Mesenchymal stem cell (in vitro differentiated cells and primary cell): ENCODE results near the gene ELMO1.

Experiments
- DNase-seq: peaks from one replicate; pipeline ENCODE4 v3.0.0-alpha.2; 2013
- H2AFZ ChIP-seq: one replicate; pipeline ENCODE4 v1.6.1; 2013; ENCODE audit warnings: low read depth, mild to moderate bottlenecking, control low read depth, inconsistent platforms, low read length, moderate library complexity
- H2AK5ac ChIP-seq: 2 replicates; pipeline ENCODE4 v1.6.1; 2013; ENCODE audit warnings: low read length, moderate library complexity, mild to moderate bottlenecking, inconsistent platforms; ENCODE audit not compliant: severe bottlenecking
- H2BK120ac ChIP-seq: one replicate; pipeline ENCODE4 v1.6.1; 2013; ENCODE audit warnings: low read depth, mild to moderate bottlenecking, inconsistent platforms, low read length, moderate library complexity
- H2BK12ac ChIP-seq, 2 experiments: one replicate each; pipeline ENCODE4 v1.6.1; 2013; ENCODE audit warnings: inconsistent platforms in 2 of 2, low read length in 2 of 2, mild to moderate bottlenecking in 2 of 2, moderate library complexity in 2 of 2, control low read depth in 1 of 2
- H2BK15ac ChIP-seq: one replicate; pipeline ENCODE4 v1.6.1; 2013; ENCODE audit warnings: mild to moderate bottlenecking, low read depth, inconsistent platforms; ENCODE audit not compliant: poor library complexity, severe bottlenecking
- H2BK5ac ChIP-seq: 2 replicates; pipeline ENCODE4 v1.6.1; 2013; ENCODE audit warnings: low read depth, mild to moderate bottlenecking, low read length, control low read depth, inconsistent platforms; ENCODE audit not compliant: poor library complexity, severe bottlenecking
- H3K14ac ChIP-seq, 2 experiments: one replicate each; pipeline ENCODE4 v1.6.1; 2013; ENCODE audit warnings: inconsistent platforms in 2 of 2, low read length in 2 of 2, control low read depth in 1 of 2, mild to moderate bottlenecking in 1 of 2, moderate library complexity in 1 of 2
- H3K18ac ChIP-seq, 2 experiments: one replicate each; pipeline ENCODE4 v1.6.1; 2013; ENCODE audit warnings: inconsistent platforms in 2 of 2, low read length in 2 of 2, control low read depth in 1 of 2, low read depth in 1 of 2, mild to moderate bottlenecking in 1 of 2
- H3K23ac ChIP-seq, 2 experiments: one replicate each; pipeline ENCODE4 v1.6.1; 2013; ENCODE audit warnings: inconsistent platforms in 2 of 2, low read length in 2 of 2, mild to moderate bottlenecking in 2 of 2, moderate library complexity in 2 of 2, control low read depth in 1 of 2
- H3K27ac ChIP-seq: 2 replicates; pipeline ENCODE4 v1.5.1; 2013; ENCODE audit warnings: mild to moderate bottlenecking, moderate library complexity, low read length, control low read depth, inconsistent platforms; ENCODE audit not compliant: poor library complexity, severe bottlenecking
- H3K27me3 ChIP-seq, 2 experiments: 2 replicates each; pipeline versions ENCODE4 v1.6.1 to v1.7.0; 2013; ENCODE audit warnings: low read length in 2 of 2, mild to moderate bottlenecking in 2 of 2, moderate library complexity in 2 of 2, control low read depth in 1 of 2, inconsistent platforms in 1 of 2; ENCODE audit not compliant: control insufficient read depth in 1 of 2, insufficient read depth in 1 of 2
- H3K36me3 ChIP-seq, 2 experiments: 2 replicates each; pipeline versions ENCODE4 v1.6.1 to v1.7.0; 2013; ENCODE audit warnings: low read length in 2 of 2, control low read depth in 1 of 2, inconsistent platforms in 1 of 2, low read depth in 1 of 2, mild to moderate bottlenecking in 1 of 2; ENCODE audit not compliant: insufficient read depth in 2 of 2, control insufficient read depth in 1 of 2
- H3K4ac ChIP-seq, 2 experiments: one replicate each; pipeline ENCODE4 v1.6.1; 2013; ENCODE audit warnings: inconsistent platforms in 2 of 2, low read length in 2 of 2, mild to moderate bottlenecking in 2 of 2, moderate library complexity in 2 of 2, control low read depth in 1 of 2, low read depth in 1 of 2
- H3K4me1 ChIP-seq: 2 replicates; pipeline ENCODE4 v1.6.1; 2013; ENCODE audit warnings: low read depth, low read length, control low read depth; ENCODE audit not compliant: control insufficient read depth, insufficient read depth
- H3K4me2 ChIP-seq: 2 replicates; pipeline ENCODE4 v1.6.1; 2013; ENCODE audit warnings: low read length, mild to moderate bottlenecking, inconsistent platforms; ENCODE audit not compliant: poor library complexity, severe bottlenecking
- H3K4me3 ChIP-seq, 2 experiments: 2 replicates each; pipeline versions ENCODE4 v1.5.1 to v1.7.0; 2013; ENCODE audit warnings: low read length in 2 of 2, mild to moderate bottlenecking in 2 of 2, control low read depth in 1 of 2, low read depth in 1 of 2; ENCODE audit not compliant: insufficient read depth in 1 of 2
- H3K79me1 ChIP-seq: replicated peaks from 2 replicates; pipeline ENCODE4 v1.6.1; 2013; ENCODE audit warnings: mild to moderate bottlenecking, control low read depth, low read length, inconsistent platforms; ENCODE audit not compliant: poor library complexity, severe bottlenecking
- H3K9ac ChIP-seq: 2 replicates; pipeline ENCODE4 v1.7.0; 2013; ENCODE audit warnings: mild to moderate bottlenecking, low read length, moderate library complexity
- H3K9me3 ChIP-seq: 2 replicates; pipeline ENCODE4 v1.7.0; 2013; ENCODE audit warnings: mild to moderate bottlenecking, low read length; ENCODE audit not compliant: control insufficient read depth
- H4K8ac ChIP-seq: one replicate; pipeline ENCODE4 v1.6.1; 2013; ENCODE audit warnings: inconsistent platforms, mild to moderate bottlenecking, low read length, moderate library complexity
- H4K91ac ChIP-seq: one replicate; pipeline ENCODE4 v1.6.1; 2013; ENCODE audit warnings: mild to moderate bottlenecking, low read length, inconsistent platforms
- WGBS: methylation state at CpG from one replicate; pipeline ENCODE4 v1.1.7; 2013; ENCODE audit warnings: mixed read lengths; 5-methylcytosine and 5-hydroxymethylcytosine counted together

Gene ELMO1

DNA sequence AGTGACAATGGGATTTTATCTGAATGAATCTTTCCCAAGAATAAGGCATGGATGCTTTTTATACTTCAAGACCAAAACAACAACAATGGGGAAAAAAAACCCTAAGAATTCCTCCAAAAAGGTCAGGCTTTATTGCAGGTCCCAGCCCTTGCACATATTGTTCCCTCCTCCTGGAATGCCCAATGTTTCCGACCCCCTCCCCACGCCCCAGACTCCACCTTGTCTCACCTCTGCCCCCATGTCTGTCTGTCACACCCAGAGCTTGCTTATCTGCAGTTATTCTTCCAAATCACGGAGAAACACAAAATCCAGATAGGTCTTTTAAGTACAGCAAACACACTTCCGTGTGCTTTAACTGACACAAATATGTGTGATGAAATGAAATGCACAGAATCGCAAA, 43.5 kb downstream of the ELMO1 start:
- Histone ChIP-seq H2AFZ (no peak overlapping the region), H3K79me1 (no peaks in the 10 kb centered on the region), H3K9me3 (no peaks in the 10 kb centered on the region), H3K27me3 (no peaks in the 10 kb centered on the region), H4K91ac (no peak overlapping the region), H3K4me1 (no peaks in the 10 kb centered on the region), H2BK12ac (no peak overlapping the region), H3K18ac (no peak overlapping the region), H3K23ac (no peak overlapping the region), H2AK5ac (no peak overlapping the region), H3K4ac (no peak overlapping the region), H4K8ac (no peak overlapping the region), H3K9ac (no peak overlapping the region), H3K27ac (no peak overlapping the region), H3K4me2 (no peak overlapping the region), H2BK15ac (no peak overlapping the region), H3K4me3 (no peak overlapping the region), H2BK5ac (no peak overlapping the region), H2BK120ac (no peak overlapping the region), H3K36me3 (no peaks in the 10 kb centered on the region), H3K14ac (no peak overlapping the region)
- DNase-seq, result no peak
- 88% methylated on average over 5 of the region's 5 CpGs for WGBS

DNA sequence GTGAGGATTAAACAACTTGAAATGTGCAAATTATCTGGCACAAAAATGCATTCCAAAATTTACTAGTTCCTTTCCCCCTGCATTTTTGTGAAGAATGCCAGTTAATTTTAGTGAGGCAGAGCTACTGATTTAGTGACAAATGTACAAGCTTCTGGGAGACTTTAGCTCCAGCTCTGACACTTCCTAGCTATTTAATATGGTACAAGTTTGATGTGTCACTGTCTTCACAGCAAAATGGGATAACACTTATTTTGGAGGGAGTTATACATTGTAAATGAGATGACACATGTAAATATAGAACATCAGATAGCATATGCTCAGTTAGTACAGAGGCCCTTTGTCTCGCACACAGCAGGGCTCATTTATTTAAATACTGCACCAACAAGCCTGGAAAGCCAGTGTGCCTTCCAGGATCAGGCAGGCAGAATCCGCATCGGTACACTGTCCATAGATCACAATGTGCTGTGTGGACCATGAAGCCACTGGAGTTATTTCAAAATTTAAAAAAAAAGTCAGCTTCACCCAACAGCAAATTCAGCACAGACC, 48.7 kb downstream of the ELMO1 start:
- no peak overlapping the region for H2BK5ac ChIP-seq
- H2BK12ac ChIP-seq, result no peak overlapping the region
- WGBS, result 82% methylated on average over 3 of the region's 3 CpGs

DNA sequence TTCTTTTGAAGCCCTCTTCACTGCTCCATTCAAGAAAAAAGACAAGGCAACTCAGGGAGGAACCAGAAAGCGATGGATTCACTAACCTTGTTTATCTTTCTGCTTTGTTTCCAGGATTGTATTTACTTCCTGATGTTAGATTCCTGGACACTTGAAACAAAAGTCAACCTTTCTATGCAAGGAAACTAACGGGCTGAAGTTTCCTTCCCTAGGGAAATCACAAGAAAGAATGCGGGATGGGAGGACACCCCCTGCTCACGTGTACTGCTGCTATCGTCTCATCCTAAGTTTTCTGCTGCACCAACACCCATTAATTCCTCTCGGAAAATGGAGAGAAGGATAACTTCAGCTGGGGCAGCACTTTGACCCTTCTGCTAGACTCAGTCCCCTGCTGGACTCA, 50.3 kb downstream of the ELMO1 start:
- no peak overlapping the region for H4K91ac ChIP-seq
- H3K4me3 ChIP-seq, result no peak overlapping the region

More for the DNA sequence above, 48.7 kb downstream of the ELMO1 start:
- H3K36me3 ChIP-seq, result no peaks in the 10 kb centered on the region
- no peaks in the 10 kb centered on the region for H3K27me3 ChIP-seq
- H3K9ac ChIP-seq, result no peak overlapping the region
- H3K4me2 ChIP-seq, result no peak overlapping the region
- no peak overlapping the region for H2BK120ac ChIP-seq
- no peak overlapping the region for H3K14ac ChIP-seq
- H3K9me3 ChIP-seq, result no peaks in the 10 kb centered on the region
- H2BK15ac ChIP-seq, result no peak overlapping the region
- H3K4me3 ChIP-seq, result no peak overlapping the region
- DNase-seq, result no peak
- H2AFZ ChIP-seq, result no peak overlapping the region
- H3K18ac ChIP-seq, result no peak overlapping the region
- no peak overlapping the region for H3K27ac ChIP-seq
- no peak overlapping the region for H3K4ac ChIP-seq
- H3K4me1 ChIP-seq, result no peaks in the 10 kb centered on the region
- no peak overlapping the region for H3K23ac ChIP-seq
- H4K8ac ChIP-seq, result no peak overlapping the region
- no peaks in the 10 kb centered on the region for H3K79me1 ChIP-seq
- no peak overlapping the region for H2AK5ac ChIP-seq
- no peak overlapping the region for H4K91ac ChIP-seq

DNA sequence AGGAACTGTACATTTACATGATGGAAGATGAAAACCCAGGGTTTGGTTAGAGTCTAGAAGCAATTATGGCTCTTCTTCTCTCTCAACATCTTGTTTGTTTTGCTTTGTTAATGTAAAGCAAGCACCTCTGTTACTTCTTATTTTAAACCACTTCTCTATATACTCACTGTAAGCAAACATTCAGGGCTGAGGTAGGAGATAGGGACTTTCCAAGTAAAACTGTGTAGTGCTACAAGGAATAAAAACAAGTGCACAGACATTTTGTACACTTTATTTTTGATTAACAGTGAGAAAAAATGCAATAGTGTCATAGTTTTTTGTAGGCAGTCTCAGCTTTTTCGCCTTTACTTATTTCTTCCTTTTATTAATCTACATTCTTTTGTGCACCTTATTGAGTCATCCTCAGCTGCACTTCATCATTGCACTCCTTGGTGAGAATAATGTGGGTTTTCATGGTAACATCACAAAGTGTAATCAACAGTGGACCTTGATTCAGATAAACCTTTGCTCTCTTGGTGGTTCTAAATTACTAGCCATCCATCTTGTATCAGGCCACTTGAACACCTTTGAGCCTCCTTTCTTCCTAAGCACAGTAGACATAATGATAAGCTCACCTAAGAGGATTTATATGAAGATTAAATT, 52.9 kb downstream of the ELMO1 start:
- no peak overlapping the region for H3K4me3 ChIP-seq

More for the DNA sequence above, 50.3 kb downstream of the ELMO1 start:
- Histone ChIP-seq H3K9ac (no peak overlapping the region), H3K27me3 (no peaks in the 10 kb centered on the region), H2BK12ac (no peak overlapping the region), H3K79me1 (no peaks in the 10 kb centered on the region), H3K4me2 (no peak overlapping the region), H2AK5ac (no peak overlapping the region), H3K9me3 (no peaks in the 10 kb centered on the region), H3K18ac (no peak overlapping the region), H3K36me3 (no peaks in the 10 kb centered on the region), H2BK15ac (no peak overlapping the region), H4K8ac (no peak overlapping the region), H3K14ac (no peak overlapping the region), H2BK5ac (no peak overlapping the region), H3K23ac (no peak overlapping the region), H3K27ac (no peak overlapping the region), H3K4me1 (no peaks in the 10 kb centered on the region), H2BK120ac (no peak overlapping the region), H3K4ac (no peak overlapping the region), H2AFZ (no peak overlapping the region)
- no peak for DNase-seq
- WGBS, result 86% methylated on average over 6 of the region's 6 CpGs

More for the DNA sequence above, 52.9 kb downstream of the ELMO1 start:
- Histone ChIP-seq H2BK12ac (no peak overlapping the region), H4K91ac (no peak overlapping the region), H2BK120ac (no peak overlapping the region), H3K4me2 (no peak overlapping the region), H3K27me3 (no peaks in the 10 kb centered on the region), H3K23ac (no peak overlapping the region), H3K27ac (no peak overlapping the region), H3K36me3 (no peaks in the 10 kb centered on the region), H2AK5ac (no peak overlapping the region), H3K18ac (no peak overlapping the region), H2BK5ac (no peak overlapping the region), H3K79me1 (no peaks in the 10 kb centered on the region), H3K14ac (no peak overlapping the region), H3K9me3 (no peaks in the 10 kb centered on the region), H2AFZ (no peak overlapping the region), H3K9ac (no peak overlapping the region), H4K8ac (no peak overlapping the region), H2BK15ac (no peak overlapping the region), H3K4ac (no peak overlapping the region), H3K4me1 (no peaks in the 10 kb centered on the region)
- no CpG with 5 or more reads among the region's 1 CpG for WGBS
- DNase-seq, result no peak
